HT-29 (cell line): Measurements from ENCODE around the gene SLC8A3. TPM values are rescaled to one million over a fixed set of nuclear protein-coding genes. Genes with fewer than 3 reads are reported as not detected.

Experiments used
- DNase-seq: peaks from one replicate; pipeline ENCODE4 v3.0.0-alpha.2; 2015; ENCODE audit warnings: low spot score
- total RNA-seq: library from RNA; depleted of rRNA; stranded (reverse); fragments of >200 nt; shearing (Covaris generic); gene quantifications from 2 replicates; pipeline ENCODE4 v1.2.3, GENCODE V29; 2014

The SLC8A3 gene
- total RNA-seq, 1 experiment from 2014 or later, result not detected

DNA sequence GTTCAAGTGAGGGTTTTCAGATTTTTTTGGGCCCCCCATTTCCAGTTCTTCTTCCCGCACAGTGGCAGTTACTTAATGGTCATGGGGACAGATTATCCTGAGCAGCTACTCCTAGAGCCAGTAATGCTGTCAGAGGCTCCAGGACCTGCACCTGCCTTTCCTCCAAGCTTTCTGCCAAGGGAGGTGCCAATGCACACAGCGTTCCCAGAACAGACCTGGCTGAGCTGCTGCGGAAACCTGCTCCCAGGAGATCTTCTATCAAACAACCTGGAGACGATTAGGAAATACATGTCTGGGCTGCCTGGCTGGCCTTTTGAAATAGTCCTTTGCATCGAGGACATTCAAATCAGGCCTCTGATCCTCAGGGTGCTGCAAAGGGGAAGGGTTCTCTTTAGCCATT is 120.9 kb downstream of the SLC8A3 start:
- no peak for DNase-seq

DNA sequence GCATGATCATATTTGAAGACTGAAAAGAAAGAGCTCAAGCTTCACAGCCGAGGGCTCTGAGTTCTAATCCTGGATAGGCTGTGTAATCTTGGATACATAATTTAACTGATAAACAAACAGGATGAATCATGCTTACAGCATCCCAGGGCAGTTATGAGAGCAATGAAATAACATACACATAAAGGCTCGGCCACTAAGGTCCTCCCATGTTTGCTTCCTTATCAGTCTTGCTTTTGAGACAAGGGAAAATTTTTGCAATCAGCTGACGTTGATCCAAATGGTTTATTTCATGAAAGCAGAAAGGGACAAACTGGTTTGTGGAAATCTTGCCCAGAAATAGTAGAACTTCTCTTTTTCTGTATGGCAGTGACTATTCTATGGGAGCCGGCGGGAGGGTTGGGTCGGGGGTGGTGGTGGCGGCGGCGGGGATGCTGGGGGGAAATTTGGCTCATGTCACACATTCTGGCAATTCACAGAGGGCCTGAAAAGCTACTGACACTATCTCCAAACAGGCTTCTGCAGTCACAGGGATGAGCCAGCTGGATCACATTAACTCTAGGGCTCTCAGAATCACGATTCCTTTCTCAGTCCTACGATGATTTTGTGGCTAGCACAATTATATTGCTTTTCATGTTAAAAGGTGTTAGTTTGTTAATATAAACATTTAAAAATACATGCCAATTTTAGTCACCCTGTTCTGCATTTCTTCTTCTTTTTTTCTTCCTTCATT is 124.5 kb downstream of the SLC8A3 start:
- no peak for DNase-seq

DNA sequence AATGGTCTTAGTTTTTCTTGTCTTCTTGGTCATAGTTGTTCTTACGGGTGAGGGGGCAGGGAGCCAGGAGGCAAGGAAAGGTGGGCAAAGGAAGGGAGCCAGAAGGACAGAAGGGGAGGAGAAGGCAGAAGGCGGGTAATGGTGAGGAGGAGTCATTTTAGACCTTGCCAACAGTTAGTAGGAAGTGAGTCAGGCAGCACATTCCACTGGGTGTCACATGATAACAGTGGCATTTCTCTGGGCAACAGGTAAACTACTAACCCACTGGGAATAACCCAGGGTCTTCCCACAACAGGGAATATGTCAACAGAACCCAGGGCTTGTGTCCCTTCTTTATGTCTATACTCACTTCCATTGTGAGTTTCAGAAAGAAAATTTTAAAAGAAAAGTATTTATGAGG is 127.6 kb downstream of the SLC8A3 start:
- no peak for DNase-seq

DNA sequence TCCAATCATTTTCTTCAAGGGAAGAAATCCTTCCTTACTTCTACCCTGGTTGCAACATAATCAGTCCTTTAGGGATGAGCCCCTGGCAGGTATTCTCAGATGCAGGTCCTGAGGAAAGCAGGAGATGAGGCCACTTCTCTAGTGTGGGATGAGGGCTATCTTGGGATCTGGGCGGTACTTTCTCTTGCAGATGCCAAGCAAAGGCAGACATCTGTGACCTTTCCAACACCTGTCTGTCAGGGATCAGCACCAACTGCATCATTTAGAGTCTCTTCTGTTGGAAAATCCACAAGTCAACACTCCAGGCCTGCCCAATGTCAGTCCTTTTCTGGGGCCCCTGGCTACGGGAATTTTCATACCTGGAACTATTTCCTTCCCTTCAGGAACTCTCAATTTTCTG is 129.2 kb downstream of the SLC8A3 start:
- no peak for DNase-seq

DNA sequence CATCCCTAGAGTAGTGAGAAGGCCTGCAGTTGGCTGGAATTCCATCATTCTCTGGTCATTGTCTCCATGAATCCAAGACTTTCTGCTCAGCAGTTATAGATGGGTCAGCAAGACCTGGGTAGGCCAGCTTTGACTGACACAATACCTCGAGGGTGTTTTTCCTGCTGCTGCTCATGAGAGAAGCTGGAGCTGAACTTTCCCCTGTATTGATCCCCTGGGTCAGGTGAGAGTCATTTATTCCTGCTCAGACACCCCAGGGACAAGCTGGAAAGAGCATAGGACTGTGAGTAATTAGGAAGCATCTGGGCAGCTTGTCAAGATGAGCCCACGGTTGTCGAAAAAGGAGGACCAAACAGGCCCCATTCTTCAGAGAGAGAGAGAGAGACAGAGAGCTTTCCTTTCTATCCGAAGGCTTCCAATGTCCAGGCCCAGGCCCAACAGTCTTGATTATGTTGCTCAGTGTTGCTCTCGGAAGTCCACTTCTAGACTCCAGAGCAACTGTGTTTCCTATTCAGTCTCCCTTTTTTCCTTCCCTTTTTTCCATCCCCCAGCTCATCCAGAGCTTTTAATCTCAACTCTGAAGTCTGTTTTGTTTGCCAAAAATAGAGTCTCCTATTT is 131.1 kb downstream of the SLC8A3 start:
- no peak for DNase-seq

DNA sequence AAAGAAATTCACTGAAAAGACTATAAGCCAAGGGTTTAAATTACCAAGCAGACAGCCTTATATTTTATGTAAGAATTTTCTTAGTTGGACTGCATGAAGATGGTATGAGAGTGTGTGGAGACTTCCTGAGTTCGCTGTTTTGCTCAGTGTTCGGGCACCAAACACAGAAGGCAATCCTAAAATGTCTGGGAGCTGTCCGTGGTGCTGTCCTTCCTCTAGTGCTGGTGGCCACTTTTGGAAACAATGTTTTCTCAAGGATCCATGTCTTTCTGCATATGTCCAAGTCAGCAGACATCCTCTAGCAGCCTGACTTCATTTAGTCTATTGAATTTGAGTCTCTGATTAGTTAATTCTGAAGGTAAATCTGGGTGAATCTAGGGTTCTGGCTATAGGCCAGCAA is 135.8 kb downstream of the SLC8A3 start:
- DNase-seq, result peak; percentile 22

DNA sequence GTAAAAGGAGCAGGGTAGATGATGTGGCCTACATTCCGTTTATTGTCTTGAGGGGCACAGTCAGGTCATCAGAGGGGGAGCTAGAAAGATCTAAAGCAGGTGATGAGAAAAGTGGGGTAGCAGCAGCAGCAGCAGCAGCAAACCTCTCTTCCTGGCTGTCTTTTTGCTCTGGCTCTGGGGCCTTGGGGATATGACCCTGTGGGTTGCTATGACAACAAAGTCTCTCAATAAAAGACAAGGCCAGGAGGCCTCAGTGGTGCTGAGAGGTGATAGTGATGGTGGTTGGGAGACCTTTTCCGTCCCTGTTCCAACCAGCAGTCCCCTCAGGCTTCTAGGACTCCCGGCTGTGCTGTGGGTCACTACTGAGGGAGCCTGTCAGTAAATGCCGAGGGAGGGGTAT is 138.6 kb downstream of the SLC8A3 start:
- no peak for DNase-seq

DNA sequence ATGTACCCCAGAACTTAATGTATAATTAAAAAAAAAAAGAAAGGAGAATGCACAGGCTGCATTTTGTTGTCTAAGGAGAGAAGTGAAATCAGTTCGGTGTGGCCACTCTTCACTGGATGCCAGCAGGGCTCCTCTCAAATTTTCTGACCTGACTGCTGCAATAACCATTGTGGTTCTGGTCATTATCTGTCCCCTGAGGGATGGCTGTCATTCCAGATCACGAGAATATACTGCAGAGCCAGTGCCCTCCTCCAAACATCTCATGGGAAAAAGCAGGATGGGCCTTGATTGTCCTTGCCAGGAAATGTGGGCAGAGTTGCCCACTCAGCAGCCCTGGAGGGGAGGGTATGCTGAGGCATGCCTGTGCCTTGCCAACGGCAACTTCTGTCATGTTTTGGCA is 139.1 kb downstream of the SLC8A3 start:
- DNase-seq, result no peak

DNA sequence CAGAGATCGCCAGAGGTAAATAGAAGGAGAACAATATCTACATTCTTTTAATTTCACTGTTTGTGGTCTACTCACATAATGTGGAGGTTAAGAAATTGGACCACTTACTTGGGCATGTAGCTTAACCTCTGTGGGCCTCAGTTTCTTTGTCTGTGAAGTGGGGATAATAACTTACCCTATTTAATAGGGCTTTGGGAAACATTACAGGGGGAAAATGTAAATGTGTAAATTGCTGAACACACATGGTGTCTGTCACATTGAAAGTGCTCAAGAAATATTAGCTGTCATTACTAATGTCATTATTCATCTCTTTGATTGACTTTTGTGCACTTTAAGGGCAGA is 140.5 kb downstream of the SLC8A3 start:
- DNase-seq, result no peak

DNA sequence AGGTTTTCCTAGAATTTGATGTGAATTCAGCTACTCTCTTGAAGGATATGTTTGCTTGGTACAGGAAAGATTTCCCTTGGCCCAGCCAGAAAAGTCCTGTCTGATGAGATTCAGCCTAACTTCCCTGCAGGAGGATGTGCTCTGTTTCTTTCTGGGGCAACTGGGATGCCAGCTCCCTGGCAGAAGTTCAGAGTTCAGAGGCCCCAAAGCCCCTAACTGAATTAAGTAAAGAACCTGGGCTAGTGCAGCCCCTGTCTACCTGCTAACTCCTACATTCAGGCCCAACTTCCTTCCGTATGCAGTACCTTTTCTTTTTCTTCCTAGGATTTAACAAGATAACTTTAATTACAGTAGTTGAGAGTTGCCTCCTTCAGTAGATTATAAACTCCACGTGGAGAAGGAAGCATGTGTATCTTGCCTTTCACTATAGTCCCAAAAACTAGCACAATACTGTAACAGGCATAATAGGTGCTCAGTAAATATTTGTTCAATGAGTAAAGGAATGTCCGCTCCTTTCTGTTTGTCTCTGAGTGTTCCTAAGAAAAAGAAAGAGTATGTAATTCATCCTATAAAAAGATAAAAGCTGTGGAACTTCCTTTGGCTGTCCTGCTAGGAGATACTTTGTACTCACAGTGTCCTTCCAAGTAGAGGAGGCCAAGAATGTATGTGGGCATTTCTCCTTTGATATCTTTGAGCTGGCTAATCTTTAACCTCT is 141.0 kb downstream of the SLC8A3 start:
- peak; percentile 45 for DNase-seq

DNA sequence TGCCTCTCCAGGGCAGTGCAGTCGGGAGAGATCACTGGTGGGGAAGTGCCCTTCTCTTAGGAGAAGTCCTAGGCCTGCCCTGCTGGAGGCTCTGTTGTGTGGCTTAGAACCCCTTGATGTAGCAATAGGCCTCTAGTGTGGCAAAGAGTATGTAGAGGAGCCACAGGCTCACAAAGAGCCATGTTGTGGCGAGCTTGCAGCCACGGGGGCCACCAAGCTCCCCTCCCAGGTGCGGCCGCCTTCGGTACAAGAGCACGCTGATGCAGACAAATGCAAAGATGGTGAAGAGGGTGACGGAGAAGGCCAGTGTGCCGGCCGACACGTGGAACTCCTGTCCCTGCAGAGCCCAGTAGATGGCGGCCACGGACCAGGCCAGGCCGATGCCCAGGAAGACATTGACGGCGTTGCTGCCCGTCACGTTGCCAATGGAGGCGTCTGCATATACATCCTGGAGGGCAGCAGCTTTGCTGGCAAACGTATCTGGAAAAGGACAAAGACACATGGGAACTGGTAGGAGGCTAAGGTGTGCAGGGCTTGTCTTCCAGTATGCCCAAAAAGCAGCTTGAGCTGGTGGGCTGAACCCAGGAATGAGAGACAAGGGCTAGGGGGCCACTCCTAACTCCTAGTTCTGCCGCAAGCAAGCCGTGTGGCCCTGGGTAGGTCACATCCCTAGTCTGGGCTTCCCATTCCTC is 142.8 kb downstream of the SLC8A3 start:
- peak; percentile 71 for DNase-seq

DNA sequence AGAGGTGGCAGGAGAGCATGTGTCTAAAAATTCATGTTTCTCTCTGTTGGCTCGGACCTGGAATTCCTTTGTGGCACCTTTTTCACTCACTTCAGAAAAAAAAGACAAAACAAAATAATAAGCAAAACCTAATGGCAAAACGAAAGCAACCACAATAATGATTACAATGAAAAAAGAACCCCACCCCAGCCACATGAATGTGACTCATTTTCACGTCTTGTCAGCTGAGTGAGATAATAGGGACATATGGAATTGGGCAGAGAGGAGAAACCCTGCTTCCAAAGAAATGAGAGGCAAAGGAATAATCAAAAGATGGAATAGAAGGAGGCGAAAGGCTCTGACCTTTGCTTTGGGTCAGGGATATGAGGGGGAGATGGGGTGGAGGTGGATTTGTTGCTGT is 143.4 kb downstream of the SLC8A3 start:
- DNase-seq, result no peak

DNA sequence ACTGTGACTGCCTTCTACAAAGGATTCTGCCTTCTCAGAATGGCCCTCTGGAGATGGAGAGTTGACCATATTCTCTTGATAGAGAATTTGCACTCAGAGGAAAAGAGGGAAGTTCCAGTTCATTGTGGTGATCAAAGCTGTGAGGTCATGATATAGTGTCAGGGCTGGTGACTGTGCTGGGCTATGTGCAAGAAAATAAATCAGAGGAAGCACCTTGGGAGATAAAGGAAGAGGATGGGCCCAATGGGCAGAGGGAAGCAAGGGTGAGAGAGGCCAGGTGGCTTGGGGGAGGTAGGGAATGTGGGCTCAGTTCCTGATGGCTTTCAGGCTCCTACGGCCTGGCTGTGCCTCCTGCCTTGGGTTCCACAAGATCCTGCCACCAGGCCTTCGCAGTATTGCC is 145.8 kb downstream of the SLC8A3 start:
- DNase-seq, result no peak

DNA sequence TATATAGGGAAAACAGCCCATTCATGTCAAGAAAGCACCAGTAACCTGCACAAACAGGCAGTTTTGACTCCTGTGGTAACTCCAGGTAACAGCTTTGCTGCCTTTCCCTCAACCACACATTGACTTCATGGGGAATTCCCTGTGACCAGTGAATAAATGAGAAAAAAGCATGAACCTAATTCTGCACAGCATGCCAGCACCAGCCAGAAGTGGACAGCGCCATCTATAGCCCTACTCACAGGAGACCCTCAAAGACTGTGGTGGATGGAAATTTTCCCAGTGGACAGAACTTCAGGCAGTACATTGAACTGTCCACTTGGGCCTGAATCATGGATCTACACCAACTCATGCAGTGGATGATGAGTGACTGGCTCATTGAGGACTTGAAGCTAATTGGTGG is 152.1 kb downstream of the SLC8A3 start:
- DNase-seq, result no peak

DNA sequence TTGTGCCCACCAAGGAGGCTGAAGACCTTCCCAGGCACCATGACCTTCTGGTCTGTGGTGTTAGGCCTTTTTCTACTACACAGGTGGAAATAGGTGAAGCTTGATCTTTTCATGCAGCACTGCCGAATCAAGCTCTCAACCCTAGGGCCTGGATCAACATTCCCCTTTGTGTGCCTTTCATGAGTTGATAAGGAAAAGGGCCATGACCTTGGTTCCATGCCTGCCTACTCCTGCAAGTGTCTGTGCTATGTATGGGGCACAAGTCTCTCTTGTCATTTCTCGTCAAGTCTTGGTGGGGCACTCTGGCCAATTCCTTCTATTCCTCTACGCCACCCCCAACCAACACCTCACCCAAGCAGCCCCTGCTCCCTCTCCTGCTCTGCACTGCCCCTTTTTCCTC is 154.5 kb downstream of the SLC8A3 start:
- DNase-seq, result no peak

DNA sequence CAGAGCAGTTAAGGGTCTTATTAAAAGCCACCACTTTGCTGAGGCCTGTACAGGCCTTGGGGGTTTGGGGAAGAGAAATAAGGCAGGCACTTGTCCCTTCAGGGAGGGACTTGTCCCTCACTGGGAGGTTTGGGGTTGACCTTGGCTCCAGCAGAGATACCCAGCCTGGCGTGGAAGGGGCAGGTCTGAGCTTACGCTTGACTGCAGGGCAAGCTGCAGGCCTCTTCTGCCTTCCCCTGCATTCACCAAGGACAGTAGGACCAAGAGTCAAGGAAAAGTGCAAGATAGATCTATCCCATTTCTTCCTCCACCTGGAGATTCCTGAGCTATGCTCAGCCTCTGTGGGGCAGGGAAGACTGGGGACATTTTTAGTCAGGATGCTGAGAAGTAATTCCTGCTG is 155.2 kb downstream of the SLC8A3 start:
- no peak for DNase-seq

DNA sequence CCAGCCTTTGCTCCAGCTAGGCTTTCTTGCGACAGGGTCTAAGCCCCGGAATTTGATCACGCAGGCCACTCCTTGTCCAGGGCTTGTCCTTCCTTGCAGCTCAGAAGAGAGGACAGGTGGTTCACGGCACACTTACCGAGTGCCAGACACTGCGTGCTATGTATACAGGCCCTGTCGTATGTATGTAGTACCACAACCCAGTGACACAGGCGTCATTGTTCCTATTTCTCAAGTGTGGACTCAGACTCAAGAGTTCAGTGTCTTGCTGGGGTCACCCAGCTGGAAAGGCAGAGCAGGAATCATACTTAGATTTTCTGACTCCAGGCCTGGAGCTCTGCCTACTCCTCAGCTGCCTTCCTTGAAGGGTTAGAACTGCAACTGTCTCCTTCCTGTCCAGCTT is 155.6 kb downstream of the SLC8A3 start:
- DNase-seq, result no peak

DNA sequence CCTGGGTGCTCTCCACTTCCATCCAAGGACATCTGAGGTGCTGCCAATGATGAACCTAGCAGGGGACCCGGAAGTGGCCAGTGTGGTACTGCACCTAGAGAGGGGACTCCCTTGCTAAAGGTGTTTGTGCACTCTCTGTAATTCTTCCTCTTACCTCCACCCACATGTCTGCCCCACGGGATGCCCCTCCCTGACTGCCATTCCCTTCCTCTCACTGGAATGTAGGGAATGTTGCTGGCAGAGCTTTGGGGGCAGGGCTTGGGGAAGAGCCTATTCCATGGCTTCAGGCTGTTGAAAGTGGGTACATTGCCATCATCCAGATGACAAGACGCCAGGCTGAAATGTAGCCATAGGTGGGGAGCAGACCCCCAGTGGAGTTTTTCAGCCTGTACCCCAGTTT is 156.3 kb downstream of the SLC8A3 start:
- DNase-seq, result peak; percentile 13

DNA sequence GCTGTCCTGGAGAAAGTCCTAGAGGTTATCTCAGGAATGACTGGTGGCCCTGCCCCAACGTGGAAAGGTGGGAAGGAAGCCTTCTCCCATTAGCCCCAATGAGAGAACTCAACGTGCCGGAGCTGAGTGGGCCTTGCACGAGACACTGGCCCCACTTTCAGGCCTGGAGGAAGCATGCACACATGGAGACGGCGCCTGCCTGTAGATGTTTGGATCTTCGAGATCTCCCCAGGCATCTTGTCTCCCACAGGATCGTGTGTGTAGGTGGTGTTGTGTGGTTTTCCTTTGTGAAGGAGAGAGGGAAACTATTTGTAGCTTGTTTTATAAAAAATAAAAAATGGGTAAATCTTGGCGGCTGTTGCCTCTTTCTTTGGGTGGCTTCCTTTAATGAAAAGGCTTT is 156.7 kb downstream of the SLC8A3 start:
- DNase-seq, result no peak

DNA sequence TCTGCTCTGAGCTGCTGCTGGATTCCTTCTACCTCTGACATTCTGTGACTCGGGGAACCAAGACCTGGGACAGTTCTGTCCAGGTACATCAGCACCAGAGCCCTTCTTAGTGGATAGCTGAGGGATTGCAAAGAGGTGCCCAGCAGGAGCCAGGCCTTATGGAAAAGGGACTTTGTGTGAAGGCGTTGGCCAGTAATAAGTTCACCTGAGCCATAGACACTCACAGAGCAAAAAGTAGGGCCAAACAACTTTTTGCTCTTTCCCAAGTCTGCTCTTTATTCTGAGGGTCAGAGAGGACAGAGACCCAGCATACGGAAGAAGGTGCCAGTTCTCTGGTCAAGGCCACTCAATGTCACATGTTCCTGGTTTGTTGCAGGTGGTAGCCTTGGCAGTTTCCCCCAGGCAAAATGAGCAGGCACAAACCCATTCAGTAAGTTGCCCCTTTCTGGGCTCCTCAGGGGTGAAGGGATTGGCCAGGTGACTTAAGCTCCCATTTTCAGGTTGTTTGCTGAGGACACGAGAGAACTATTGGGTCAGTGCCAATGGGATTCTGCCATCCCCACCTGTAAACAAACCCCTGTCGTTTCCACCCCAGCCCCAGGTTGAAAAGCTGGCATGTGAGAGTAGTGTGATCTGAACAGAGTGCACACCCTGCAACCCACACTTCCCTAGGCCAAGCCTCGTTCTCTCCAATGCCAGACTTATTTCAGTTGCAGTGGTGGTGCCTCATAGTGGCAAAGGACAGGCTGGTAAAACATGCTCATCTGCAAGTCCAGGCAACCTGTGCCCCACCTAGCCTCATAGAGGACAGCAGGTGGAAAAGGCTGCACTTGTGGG is 159.2 kb downstream of the SLC8A3 start:
- DNase-seq, result no peak

DNA sequence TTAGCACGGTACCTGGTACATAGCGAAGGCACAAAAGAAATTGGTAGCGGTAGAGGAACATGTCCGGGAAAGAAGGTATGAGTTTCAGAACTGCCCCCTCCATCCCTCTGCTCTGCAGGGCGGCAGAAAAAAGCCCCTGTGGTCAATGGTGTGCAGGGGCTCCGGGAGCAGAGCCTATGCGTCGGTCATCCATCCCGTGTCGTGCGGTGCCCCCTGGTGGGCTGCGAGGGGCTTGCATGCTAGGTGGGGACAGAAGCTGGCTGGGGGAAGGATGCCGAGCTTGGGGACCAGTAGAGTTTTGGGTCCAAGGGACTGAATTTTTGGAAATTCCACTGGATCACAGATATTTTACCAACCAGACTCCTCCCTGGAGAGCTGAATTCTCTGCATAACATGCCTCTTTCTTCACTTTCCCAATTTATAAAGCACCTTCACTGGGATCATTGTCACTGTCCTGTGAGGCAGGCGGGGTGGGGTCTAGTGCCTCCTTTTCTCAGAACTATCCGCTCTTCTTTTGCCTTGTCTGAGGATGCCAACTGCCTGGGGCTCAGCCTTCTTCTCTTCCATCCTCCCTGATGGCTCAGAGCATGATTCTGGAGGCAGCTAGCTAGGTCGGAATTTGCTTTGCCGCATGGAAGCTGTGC is 160.8 kb downstream of the SLC8A3 start:
- DNase-seq, result peak; percentile 54
